ENCODE results near the gene CEP97.

GRCh38 chr3:101687142-101687931, 37.1 kb upstream of the CEP97 start:
- TF ChIP-seq, protein P1, sequence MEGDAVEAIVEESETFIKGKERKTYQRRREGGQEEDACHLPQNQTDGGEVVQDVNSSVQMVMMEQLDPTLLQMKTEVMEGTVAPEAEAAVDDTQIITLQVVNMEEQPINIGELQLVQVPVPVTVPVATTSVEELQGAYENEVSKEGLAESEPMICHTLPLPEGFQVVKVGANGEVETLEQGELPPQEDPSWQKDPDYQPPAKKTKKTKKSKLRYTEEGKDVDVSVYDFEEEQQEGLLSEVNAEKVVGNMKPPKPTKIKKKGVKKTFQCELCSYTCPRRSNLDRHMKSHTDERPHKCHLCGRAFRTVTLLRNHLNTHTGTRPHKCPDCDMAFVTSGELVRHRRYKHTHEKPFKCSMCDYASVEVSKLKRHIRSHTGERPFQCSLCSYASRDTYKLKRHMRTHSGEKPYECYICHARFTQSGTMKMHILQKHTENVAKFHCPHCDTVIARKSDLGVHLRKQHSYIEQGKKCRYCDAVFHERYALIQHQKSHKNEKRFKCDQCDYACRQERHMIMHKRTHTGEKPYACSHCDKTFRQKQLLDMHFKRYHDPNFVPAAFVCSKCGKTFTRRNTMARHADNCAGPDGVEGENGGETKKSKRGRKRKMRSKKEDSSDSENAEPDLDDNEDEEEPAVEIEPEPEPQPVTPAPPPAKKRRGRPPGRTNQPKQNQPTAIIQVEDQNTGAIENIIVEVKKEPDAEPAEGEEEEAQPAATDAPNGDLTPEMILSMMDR (IDR thresholded peaks at IDR 0.05): no peak
- no peak for TF ChIP-seq ZFX (IDR thresholded peaks at IDR 0.05; ENCODE audit: borderline replicate concordance)
